Endothelial cell of hepatic sinusoid (primary cell): ENCODE results near the gene COL16A1.

ENCODE experiments used
- in situ Hi-C: cut with HindIII; loops from 2 replicates; pipeline ENCODE4 v1.10.0; 2017; ENCODE audit warnings: low sequenced_read_pairs

Gene COL16A1

GRCh38 chr1:31633117-31633516 lies 70.7 kb downstream of the COL16A1 start:
- in situ Hi-C loops, result loop anchor here (5.0 kb wide), 1 partner anchor 61 kb away; no protein-coding TSS in a partner anchor

- in situ Hi-C loops, result loop anchor here (5.0 kb wide), 1 partner anchor 60 kb away; no protein-coding TSS in a partner anchor
Observed at GRCh38 chr1:31632649-31633048, 71.2 kb downstream of the COL16A1 start.

GRCh38 chr1:31628931-31629556 lies 74.8 kb downstream of the COL16A1 start:
- in situ Hi-C loops, result no loop called here

- in situ Hi-C loops, result no loop called here
Observed at GRCh38 chr1:31627930-31628559, 75.8 kb downstream of the COL16A1 start.

GRCh38 chr1:31627301-31627929 lies 76.4 kb downstream of the COL16A1 start:
- in situ Hi-C loops, result no loop called here

DNA sequence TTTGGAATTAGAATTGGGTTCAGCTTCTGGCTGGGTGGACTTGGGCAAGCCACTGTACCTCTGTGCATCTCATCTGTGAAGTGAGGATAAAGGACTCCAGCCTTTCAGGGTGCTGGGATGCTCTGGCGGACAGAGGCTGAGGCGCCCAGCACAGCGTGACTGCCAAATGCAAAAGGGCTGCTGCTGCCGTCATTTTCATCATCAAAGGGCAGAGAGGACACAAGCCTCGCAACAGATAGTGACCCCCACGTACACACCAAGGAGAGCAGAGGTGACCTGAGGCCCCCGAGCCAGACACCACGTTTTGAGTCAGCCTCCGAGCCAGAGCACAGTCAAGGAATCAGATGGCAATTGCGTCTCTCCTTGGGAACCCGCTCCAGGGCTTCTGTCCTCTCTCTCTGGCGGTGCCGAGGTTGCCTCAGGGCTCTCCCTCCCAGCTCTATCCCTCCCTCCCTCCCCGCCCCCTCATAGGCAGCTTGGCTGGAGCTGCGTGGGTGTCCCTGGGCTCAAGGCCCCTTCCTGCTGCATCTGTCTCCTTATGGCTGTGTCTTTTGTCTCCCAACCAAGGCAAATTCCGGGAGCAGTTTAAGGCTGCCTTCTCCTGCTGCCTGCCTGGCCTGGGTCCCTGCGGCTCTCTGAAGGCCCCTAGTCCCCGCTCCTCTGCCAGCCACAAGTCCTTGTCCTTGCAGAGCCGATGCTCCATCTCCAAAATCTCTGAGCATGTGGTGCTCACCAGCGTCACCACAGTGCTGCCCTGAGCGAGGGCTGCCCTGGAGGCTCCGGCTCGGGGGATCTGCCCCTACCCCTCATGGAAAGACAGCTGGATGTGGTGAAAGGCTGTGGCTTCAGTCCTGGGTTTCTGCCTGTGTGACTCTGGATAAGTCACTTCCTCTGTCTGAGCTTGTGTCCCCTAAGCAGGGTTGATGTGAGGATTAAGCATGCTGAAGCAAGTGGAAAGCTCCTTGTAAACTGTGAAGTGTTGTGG lies 77.3 kb downstream of the COL16A1 start:
- in situ Hi-C loops, result no loop called here

DNA sequence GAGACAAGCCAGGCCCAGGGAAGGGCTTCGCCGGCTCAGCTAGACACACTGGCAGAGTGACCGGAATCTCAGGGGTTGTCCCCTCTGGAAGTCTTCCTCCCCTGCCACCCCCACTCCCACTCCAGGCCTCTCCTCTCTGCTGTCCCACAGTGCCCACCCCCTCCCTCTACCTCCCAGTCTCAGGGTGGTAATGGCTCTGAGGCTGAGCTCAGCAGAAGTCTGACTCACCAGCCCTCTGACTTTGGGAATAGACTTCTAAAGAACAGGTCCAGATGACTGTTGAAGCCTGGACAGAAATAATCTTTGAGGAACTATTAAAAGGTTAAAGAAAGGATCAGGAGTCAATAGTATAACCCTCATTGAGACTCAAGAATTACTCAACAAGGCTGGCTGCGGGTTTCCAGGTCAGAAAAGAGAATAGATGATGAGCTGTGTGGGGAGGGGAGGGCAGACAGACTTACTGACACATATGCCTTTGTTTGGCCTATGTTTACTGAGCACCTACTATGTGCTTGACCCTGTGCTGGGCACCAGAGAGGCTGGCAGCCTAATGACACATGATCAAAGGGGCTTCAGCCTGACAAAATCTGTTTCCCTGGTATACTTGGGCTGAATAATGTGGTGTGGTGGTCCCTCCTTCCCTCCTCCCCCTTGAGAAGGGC lies 78.1 kb downstream of the COL16A1 start:
- in situ Hi-C loops, result no loop called here

- in situ Hi-C loops, result no loop called here
Observed at GRCh38 chr1:31624731-31625514, 78.9 kb downstream of the COL16A1 start.

DNA sequence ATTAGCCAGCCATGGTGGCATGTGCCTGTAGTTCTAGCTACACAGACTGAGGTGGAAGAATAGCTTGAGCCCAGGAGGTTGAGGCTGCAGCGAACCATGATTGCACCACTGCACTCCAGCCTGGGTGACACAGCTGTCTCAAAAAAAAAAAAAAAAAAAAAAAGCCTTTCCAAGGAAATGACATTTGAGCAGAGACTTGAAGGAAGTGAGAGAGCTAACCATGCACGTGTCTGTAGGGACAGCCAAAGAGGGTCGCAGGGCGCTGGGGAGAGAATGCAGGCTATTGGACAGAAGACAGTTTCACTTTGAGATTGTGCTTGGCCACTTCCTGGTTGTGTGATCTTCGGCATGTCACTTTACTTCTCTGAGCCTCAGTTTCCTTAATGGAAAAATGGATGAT lies 79.5 kb downstream of the COL16A1 start:
- in situ Hi-C loops, result no loop called here

- in situ Hi-C loops, result no loop called here
Observed at GRCh38 chr1:31623365-31623764, 80.5 kb downstream of the COL16A1 start.

DNA sequence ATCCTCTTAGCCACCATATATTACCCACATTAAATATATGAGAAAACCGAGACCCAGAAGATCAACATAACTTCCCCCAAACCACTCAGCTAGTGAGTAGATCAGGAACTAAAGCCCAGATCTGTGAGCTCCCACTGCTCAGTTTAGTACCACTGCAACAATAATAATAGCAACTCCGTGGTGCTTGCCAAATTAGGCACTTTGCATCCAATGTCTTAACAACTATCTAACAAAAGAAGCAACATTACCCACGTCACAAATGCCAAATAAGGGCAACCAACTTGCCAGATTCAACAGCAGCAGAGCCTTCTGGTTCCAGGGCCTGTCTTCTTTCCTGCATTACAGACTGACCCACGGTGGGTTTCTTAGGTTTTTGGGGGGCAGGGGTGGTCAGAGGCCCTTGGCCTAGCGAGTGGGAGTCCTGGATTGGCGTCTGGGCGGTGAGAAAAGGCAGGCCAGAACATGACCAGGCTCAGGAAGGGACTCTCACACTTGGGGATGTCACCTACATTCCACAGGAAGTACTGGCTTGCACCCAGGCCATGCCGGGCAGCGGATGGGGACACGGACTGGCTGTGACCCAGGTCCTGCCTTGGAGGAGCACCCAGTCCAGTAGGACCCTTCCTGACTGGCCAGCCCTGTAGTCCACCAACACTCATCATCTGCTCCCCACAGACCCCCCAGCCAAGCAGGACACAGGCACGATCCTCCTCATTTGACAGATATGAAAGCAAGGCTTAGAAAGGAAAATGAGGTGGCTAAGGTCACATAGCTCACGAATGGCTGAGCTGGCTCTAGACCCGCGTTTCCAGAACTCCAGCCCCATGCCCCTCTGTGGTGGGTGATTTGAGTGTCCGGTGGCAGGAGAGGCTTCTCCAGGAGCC lies 81.7 kb downstream of the COL16A1 start:
- in situ Hi-C loops, result no loop called here

GRCh38 chr1:31621498-31621820 lies 82.4 kb downstream of the COL16A1 start:
- in situ Hi-C loops, result no loop called here

- in situ Hi-C loops, result no loop called here
Observed at GRCh38 chr1:31620631-31621497, 83.0 kb downstream of the COL16A1 start.

- in situ Hi-C loops, result no loop called here
Observed at GRCh38 chr1:31618916-31619846, 84.6 kb downstream of the COL16A1 start.

DNA sequence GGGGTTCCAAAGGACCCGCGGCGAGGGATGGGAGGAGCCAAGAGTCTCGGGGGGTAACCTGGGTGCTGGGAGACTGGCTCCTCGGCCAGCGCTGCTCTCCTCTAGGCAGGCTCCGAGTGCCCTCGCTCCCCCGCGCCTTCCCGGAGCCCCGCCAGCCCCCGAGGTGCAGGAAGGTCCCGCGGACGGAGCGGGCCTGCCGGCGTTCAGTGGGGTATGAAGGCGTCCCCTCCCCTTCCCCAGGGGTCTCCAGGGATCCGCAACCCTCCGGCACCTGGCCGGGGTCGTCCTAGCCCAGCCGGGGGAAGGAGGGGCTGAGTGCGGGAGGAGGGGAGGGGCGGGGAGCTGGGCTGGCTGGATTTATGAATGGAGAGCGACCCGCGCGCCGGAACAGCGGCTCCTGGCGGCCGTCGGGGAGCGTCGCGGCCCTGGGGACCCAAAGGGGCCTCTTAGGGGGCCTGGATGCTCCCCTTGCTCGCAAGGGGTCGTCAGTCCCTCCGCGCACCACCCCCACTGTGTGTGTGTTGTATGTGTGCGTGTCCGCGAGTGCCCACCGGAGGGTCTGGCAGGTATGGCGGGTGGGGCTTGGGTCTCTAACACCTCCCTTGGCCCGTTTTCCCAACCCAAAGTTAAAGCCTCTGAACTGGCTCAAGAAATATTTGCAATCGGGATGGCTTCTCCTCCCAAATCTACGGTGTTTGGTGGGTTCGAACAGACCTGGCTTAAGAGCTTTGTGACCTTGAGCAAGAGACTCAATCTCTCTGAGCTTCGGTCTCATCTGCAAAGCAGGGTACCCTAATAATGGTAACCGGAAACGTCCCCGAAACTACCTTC lies 85.7 kb downstream of the COL16A1 start:
- in situ Hi-C loops, result no loop called here
